Activated T-cell treated with anti-CD3 and anti-CD28 coated beads for 4 hours (primary cell): ENCODE results near the gene SEC23B.
"Not testable (repeated sequence)": the region's sequence is repeated elsewhere in the genome, so short reads cannot be mapped to it uniquely, and the experiment has no call there.

Experiments used
- DNase-seq: peaks from one replicate; pipeline ENCODE4 v3.0.0-alpha.2; 2020

SEC23B gene

DNA sequence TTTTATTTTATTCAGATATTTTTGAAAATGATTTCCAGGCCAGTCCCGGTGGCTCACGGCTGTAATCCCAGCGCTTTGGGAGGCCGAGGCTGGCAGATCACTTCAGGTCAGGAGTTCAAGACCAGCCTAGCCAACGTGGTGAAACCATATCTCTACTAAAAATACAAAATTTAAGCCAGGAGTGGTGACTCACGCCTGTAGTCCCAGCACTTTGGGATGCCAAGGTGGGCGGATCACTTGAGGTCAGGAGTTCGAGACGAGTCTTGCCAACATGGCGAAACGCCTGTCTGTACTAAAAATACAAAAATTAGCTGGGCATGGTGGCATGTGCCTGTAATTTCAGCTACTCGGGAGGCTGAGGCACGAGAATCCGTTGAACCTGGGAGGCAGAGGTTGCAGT lies 19.0 kb downstream of the SEC23B start:
- DNase-seq = not testable (repeated sequence)

GRCh38 chr20:18527339-18527738 lies 19.6 kb downstream of the SEC23B start:
- DNase-seq = no peak

DNA sequence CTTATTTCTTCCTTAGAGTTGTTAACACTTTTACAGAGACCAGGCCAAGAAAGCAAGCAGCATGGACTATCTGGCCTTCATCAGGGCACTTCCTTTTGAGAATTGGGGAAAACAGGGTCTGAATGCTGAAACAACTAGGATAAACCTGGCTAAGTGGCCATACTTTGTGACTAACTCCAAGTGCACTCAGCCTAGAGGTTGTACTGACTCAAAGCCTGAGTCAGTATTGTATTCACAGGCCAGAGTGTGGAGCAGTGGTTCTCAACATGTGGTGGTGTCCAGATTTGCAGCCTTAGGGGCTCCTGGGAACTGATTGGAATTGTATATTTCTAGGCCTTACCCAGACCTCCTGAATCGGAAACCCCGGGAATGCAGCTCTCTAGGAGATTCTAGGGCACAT lies 20.1 kb downstream of the SEC23B start:
- DNase-seq = no peak

DNA sequence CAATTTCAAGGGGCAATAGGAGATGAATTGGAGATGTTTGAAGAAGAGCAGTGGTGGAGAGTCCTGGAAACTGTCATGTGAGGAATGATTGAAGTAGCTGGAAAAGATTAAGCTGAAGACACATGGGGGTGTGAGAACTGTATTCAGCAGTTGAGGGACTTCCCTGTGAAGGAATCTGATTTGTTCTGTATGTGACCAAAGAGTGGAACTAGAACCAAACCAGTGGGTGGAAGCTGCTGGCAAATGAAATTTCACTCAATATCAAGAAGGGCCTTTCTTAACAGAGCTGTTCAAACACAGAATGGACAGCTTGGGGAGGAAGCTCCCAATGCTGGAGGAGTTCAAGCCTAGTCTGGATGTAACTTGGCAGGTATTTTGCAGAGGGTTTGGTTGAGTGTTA lies 21.3 kb downstream of the SEC23B start:
- DNase-seq = no peak

- no peak for DNase-seq
These were observed 24.9 kb downstream of the SEC23B start for GRCh38 chr20:18532626-18533025.

- DNase-seq = no peak
These were observed 25.8 kb downstream of the SEC23B start for GRCh38 chr20:18533491-18533890.

GRCh38 chr20:18533978-18534644 lies 26.4 kb downstream of the SEC23B start:
- DNase-seq = no peak

- DNase-seq = no peak
These were observed 29.9 kb downstream of the SEC23B start for GRCh38 chr20:18537651-18538050.

DNA sequence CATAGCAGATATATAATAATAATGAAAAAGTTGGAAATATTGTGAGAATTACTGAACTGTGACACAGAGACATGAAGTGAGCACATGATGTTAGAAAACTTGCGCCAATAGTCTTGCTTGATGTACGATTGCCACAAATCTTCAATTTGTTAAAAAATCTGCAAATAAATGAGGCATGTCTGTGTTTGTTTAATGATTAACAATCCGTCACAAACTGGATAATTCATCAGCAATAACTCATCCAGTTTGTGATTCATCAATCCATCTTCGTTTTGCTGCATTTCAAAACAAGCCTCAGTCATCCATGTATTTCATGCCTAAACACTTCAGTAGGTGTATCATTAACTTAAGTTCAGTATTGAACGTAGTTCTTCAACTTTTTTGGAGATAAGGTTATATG lies 34.0 kb downstream of the SEC23B start:
- no peak for DNase-seq

DNA sequence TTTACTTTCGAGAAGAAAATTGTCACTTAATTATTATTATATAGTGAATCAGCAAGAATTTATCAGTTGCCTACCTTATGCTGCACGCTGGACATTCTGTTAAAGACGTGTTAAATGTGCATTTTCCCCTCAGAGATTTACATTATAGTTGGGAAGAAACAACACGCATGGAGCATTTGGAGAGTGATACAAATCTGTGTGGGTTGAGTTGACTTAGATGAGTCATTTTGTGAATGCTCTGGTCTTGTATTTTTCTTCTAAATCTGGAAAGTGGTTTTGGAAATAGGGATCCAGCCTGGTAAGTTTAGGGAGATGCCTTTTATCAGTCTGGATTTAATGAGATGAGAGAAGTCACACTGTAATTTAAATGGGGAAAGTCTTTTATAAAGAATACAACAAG lies 35.5 kb downstream of the SEC23B start:
- no peak for DNase-seq

DNA sequence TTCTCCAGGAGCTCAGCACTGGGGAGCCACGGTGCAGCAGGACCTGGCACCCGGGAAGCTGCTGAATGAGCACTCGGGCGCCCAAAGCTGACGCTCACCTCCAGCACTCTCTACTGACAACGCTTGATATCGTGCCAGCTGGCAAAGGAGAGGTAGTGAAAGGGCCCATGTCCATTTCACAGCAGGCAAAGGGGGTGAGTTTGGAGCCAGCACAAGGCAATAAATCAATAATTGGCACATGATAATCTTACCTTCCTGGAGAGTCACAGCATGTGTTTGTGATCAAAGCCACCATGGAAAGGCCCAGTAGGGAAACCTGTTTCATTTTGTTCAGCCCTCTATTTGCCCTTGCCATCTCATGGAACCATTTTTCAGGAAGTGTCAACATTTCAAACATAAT lies 36.2 kb downstream of the SEC23B start:
- no peak for DNase-seq

GRCh38 chr20:18545566-18545965 lies 37.8 kb downstream of the SEC23B start:
- no peak for DNase-seq

DNA sequence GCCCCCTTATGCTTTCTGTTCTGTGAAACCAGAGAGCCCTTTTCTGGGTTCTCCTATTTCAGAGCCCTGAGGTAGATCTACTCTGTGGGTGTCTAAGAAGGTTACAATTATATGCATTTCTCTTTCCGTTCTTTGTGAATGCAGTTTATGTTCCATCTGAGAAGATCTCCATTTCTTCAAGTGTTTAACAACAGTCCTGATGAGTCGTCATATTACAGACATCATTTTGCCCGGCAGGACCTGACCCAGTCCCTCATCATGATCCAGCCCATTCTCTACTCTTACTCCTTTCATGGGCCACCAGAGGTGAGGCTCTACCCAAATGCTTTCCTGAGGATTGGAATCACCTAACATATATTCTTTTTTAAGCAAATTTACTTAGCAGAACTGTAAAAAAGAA lies 40.7 kb downstream of the SEC23B start:
- no peak for DNase-seq

GRCh38 chr20:18553746-18554145 lies 46.0 kb downstream of the SEC23B start:
- no peak for DNase-seq

GRCh38 chr20:18566892-18567738 lies 59.4 kb downstream of the SEC23B start, which contains the start of gene SMIM26:
SMIM26 (plus strand) TSS chr20:18567432; CDS start chr20:18567479, 47 bp downstream.
- DNase-seq = peak; percentile 90

GRCh38 chr20:18567739-18568091 lies 60.0 kb downstream of the SEC23B start:
- DNase-seq = no peak

GRCh38 chr20:18571009-18571408 lies 63.3 kb downstream of the SEC23B start:
- DNase-seq = no peak

- DNase-seq = no peak
These were observed 63.8 kb downstream of the SEC23B start for GRCh38 chr20:18571578-18571977.

DNA sequence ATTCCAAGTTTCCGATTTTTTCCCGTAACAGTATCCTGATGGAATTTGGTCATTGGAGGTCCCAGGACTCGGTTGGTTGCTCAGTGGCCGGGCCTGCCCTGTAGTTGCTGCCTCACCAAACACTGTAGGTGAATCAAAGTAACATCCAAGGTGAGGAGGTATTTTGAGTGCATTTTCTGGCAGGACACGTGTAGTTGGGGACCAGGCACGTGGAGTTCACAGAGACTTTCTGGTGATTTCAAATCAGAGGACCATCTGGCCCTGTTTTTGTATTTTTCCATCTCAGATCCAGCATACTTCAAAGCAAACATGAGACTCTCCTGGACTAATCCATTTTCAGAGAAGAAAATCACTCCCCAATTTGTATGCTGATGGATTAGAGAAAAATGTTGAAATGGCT lies 70.2 kb downstream of the SEC23B start:
- no peak for DNase-seq

- DNase-seq = no peak
These were observed 70.8 kb downstream of the SEC23B start for GRCh38 chr20:18578581-18578980.

DNA sequence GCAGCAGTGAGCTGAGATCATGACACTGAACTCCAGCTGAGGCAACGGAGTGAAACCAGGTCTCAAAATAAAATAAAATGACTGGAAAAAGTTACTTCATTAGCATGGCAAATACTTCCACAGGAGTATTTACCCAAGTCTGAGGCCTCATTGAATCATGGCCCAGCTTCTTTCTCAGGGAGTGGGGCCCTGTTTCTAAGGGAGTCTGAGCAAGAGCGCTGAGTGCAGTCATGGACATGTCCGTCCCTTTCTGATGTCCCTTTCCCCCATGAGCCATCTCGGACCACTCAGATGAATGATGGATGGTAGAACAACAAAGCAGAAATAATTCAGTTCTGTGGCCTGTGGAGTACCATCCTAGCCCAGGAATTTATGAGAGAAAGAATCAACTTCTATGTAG lies 72.3 kb downstream of the SEC23B start:
- DNase-seq = no peak

DNA sequence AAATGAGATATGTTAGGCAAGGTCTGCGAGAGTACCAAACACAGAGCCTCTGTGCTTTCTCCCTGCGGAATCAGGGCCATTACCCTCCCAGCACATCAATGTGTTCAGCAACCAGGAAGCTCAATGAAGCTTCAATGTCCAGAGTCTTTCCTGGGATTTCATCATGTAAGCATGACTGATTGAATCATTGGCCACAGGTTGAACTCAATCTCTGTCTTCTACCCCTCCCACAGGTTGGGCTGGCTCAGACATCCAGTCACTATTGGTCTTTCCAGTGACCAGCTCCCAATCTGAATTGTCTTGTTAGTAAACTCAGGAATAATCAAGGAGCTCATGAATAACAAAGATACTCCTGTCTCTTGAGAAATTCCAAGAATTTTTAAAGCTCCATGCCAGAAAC lies 77.4 kb downstream of the SEC23B start:
- DNase-seq = no peak

- peak; percentile 69 for DNase-seq
These were observed 80.2 kb downstream of the SEC23B start, which contains the start of gene DTD1 for GRCh38 chr20:18587665-18588573. DTD1 (plus strand) TSS chr20:18588054; CDS start chr20:18588073, 19 bp downstream.
